ENCODE measurements around the gene PIK3C2G.

PIK3C2G gene

GRCh38 chr12:18424857-18425256, 163.5 kb downstream of the PIK3C2G start:
- no peak overlapping the region for H3K27ac ChIP-seq
- TF ChIP-seq ZFX (IDR thresholded peaks at IDR 0.05; ENCODE audit: borderline replicate concordance) (no peak), CTCF (IDR thresholded peaks at IDR 0.05) (no peak)

GRCh38 chr12:18427520-18427919, 166.2 kb downstream of the PIK3C2G start:
- no peak overlapping the region for H3K27ac ChIP-seq
- TF ChIP-seq CTCF (IDR thresholded peaks at IDR 0.05) (no peak), ZFX (IDR thresholded peaks at IDR 0.05; ENCODE audit: borderline replicate concordance) (no peak)

- no peak overlapping the region for H3K27ac ChIP-seq
- TF ChIP-seq CTCF (IDR thresholded peaks at IDR 0.05) (no peak), ZFX (IDR thresholded peaks at IDR 0.05; ENCODE audit: borderline replicate concordance) (no peak)
Measured at GRCh38 chr12:18428416-18428815, 167.1 kb downstream of the PIK3C2G start.

- TF ChIP-seq CTCF (IDR thresholded peaks at IDR 0.05) = no peak
- TF ChIP-seq ZFX (IDR thresholded peaks at IDR 0.05; ENCODE audit: borderline replicate concordance) = no peak
- no peak overlapping the region for H3K27ac ChIP-seq
Measured at GRCh38 chr12:18429366-18429765, 168.0 kb downstream of the PIK3C2G start.

GRCh38 chr12:18430425-18431048, 169.2 kb downstream of the PIK3C2G start:
- TF ChIP-seq ZFX (IDR thresholded peaks at IDR 0.05; ENCODE audit: borderline replicate concordance) (no peak), CTCF (IDR thresholded peaks at IDR 0.05) (peak; percentile 97)
- H3K27ac ChIP-seq = no peak overlapping the region

- H3K27ac ChIP-seq = no peak overlapping the region
- TF ChIP-seq ZFX (IDR thresholded peaks at IDR 0.05; ENCODE audit: borderline replicate concordance) (no peak), CTCF (IDR thresholded peaks at IDR 0.05) (no peak)
Measured at GRCh38 chr12:18431771-18432170, 170.5 kb downstream of the PIK3C2G start.

- no peak for TF ChIP-seq ZFX (IDR thresholded peaks at IDR 0.05; ENCODE audit: borderline replicate concordance)
- no peak for TF ChIP-seq CTCF (IDR thresholded peaks at IDR 0.05)
Measured at GRCh38 chr12:18432206-18432605, 170.9 kb downstream of the PIK3C2G start.

More at GRCh38 chr12:18432206-18432605, 170.9 kb downstream of the PIK3C2G start:
- H3K27ac ChIP-seq = no peak overlapping the region
